H1 (cell line): ENCODE results near the gene ABCA1. TPM values are rescaled to one million over a fixed set of nuclear protein-coding genes. Genes with fewer than 3 reads are reported as not detected.
"Not testable (repeated sequence)": the region's sequence is repeated elsewhere in the genome, so short reads cannot be mapped to it uniquely, and the experiment has no call there.

ENCODE experiments used
- CTCF ChIA-PET: fragments of 300-600 bp; sonication (Branson Sonifier 250); formaldehyde crosslinking; loops from one replicate; lab custom pipeline; 2021; ENCODE audit not compliant: partially characterized antibody; lab: Charles Lee
- POLR2A ChIA-PET: fragments of 300-600 bp; sonication (Branson Sonifier 250); formaldehyde crosslinking; loops from one replicate; lab custom pipeline; 2021; ENCODE audit warnings: inconsistent platforms; ENCODE audit not compliant: partially characterized antibody; lab: Charles Lee
- DNase-seq, 2 experiments: peaks; one replicate each; pipeline versions ENCODE4 v3.0.0 to v3.0.0-alpha.2; 2010 to 2022; ENCODE audit warnings: low spot score in 2 of 2, low read depth in 1 of 2, mixed read lengths in 1 of 2
- FAIRE-seq: peaks from 2 replicates; lab custom pipeline; 2011; peaks lifted over from hg19 to GRCh38; lab: Jason Lieb, UNC
- H2AFZ ChIP-seq: 2 replicates; pipeline ENCODE4 v1.8.1; 2012; ENCODE audit warnings: low read length, inconsistent platforms
- H2AK5ac ChIP-seq: 2 replicates; pipeline ENCODE4 v1.6.1; 2013; ENCODE audit warnings: low read depth, low read length
- H2BK120ac ChIP-seq: replicated peaks from 2 replicates; pipeline ENCODE3; 2013; ENCODE audit warnings: low read depth, low read length, inconsistent platforms
- H2BK12ac ChIP-seq: 2 replicates; pipeline ENCODE4 v1.6.1; 2013; ENCODE audit warnings: low read depth, low read length
- H2BK15ac ChIP-seq: 2 replicates; pipeline ENCODE4 v1.6.1; 2013; ENCODE audit warnings: low read length
- H2BK20ac ChIP-seq: 2 replicates; pipeline ENCODE4 v1.6.1; 2013; ENCODE audit warnings: low read length
- H2BK5ac ChIP-seq: 2 replicates; pipeline ENCODE4 v1.6.1; 2013; ENCODE audit warnings: low read depth, low read length
- H3K14ac ChIP-seq: 2 replicates; pipeline ENCODE4 v1.6.1; 2013; ENCODE audit warnings: inconsistent platforms; ENCODE audit not compliant: insufficient read length
- H3K18ac ChIP-seq: 2 replicates; pipeline ENCODE4 v1.6.1; 2013; ENCODE audit warnings: low read length; ENCODE audit errors: extremely low read depth
- H3K23ac ChIP-seq: 2 replicates; pipeline ENCODE4 v1.6.1; 2013; ENCODE audit warnings: inconsistent platforms; ENCODE audit not compliant: insufficient read length
- H3K23me2 ChIP-seq: 2 replicates; pipeline ENCODE4 v1.6.1; 2013; ENCODE audit warnings: low read depth, low read length
- H3K27ac ChIP-seq: 2 replicates; pipeline ENCODE4 v1.6.1; 2011; ENCODE audit warnings: low read depth, low read length, inconsistent platforms
- H3K27me3 ChIP-seq, 4 experiments: replicated peaks in 1 of 4; 1 replicate in 1 of 4; 2 replicates in 3 of 4; pipeline versions ENCODE4 v1.6.1 to v1.8.1; 2011 to 2013; ENCODE audit warnings: low read length in 3 of 4, mild to moderate bottlenecking in 3 of 4, inconsistent platforms in 2 of 4, mixed read lengths in 2 of 4, moderate library complexity in 1 of 4; ENCODE audit not compliant: control insufficient read depth in 3 of 4, insufficient read depth in 3 of 4; ENCODE audit errors: extremely low read depth in 1 of 4
- H3K36me3 ChIP-seq, 4 experiments: 2 replicates each; pipeline versions ENCODE4 v1.6.1 to v1.8.1; 2011 to 2013; ENCODE audit warnings: mild to moderate bottlenecking in 4 of 4, low read length in 3 of 4, moderate library complexity in 2 of 4, control low read depth in 1 of 4, inconsistent platforms in 1 of 4; ENCODE audit not compliant: insufficient read depth in 4 of 4, control insufficient read depth in 2 of 4
- H3K4ac ChIP-seq: replicated peaks from 2 replicates; pipeline ENCODE3; 2013; ENCODE audit warnings: low read length, low read depth, mixed read lengths, inconsistent platforms; ENCODE audit not compliant: insufficient read length
- H3K4me1 ChIP-seq, 4 experiments: replicated peaks in 1 of 4; 1 replicate in 1 of 4; 2 replicates in 3 of 4; pipeline versions ENCODE4 v1.6.1 to v1.8.1; 2011 to 2013; ENCODE audit warnings: low read length in 3 of 4, inconsistent platforms in 2 of 4, mixed read lengths in 1 of 4; ENCODE audit not compliant: insufficient read depth in 4 of 4, control insufficient read depth in 3 of 4
- H3K4me2 ChIP-seq, 2 experiments: 2 replicates each; pipeline versions ENCODE4 v1.6.1 to v1.8.1; 2011 to 2013; ENCODE audit warnings: low read depth in 2 of 2, low read length in 2 of 2, control low read depth in 1 of 2, inconsistent platforms in 1 of 2, mild to moderate bottlenecking in 1 of 2; ENCODE audit not compliant: insufficient read depth in 1 of 2
- H3K4me3 ChIP-seq, 4 experiments: fragments of 200-600, 300-600 bp in 1 of 4; sonication (generic), shearing (Covaris generic), sonication (Bioruptor Twin) in 1 of 4; 2 replicates each; pipeline versions ENCODE4 v1.5.1 to v1.8.1; 2011 to 2016; ENCODE audit warnings: low read length in 4 of 4, low read depth in 3 of 4, control low read depth in 2 of 4, inconsistent platforms in 2 of 4, mild to moderate bottlenecking in 2 of 4, mixed read lengths in 1 of 4, moderate library complexity in 1 of 4; ENCODE audit not compliant: insufficient read depth in 2 of 4; ENCODE audit errors: extremely low read depth in 1 of 4
- H3K56ac ChIP-seq: replicated peaks from 2 replicates; pipeline ENCODE3; 2013; ENCODE audit warnings: low read depth, mild to moderate bottlenecking, mixed read lengths, low read length, inconsistent platforms; ENCODE audit not compliant: insufficient read length
- H3K79me1 ChIP-seq: 2 replicates; pipeline ENCODE4 v1.6.1; 2013; ENCODE audit warnings: low read depth, low read length, control low read depth
- H3K79me2 ChIP-seq, 2 experiments: 2 replicates each; pipeline versions ENCODE4 v1.6.1 to v1.8.1; 2012 to 2013; ENCODE audit warnings: low read length in 2 of 2, mild to moderate bottlenecking in 2 of 2, inconsistent platforms in 1 of 2; ENCODE audit not compliant: insufficient read depth in 2 of 2, control insufficient read depth in 1 of 2
- H3K9ac ChIP-seq, 4 experiments: replicated peaks in 1 of 4; 1 replicate in 1 of 4; 2 replicates in 3 of 4; pipeline versions ENCODE4 v1.6.1 to v1.8.1; 2011 to 2013; ENCODE audit warnings: low read depth in 3 of 4, low read length in 3 of 4, control low read depth in 2 of 4, mild to moderate bottlenecking in 2 of 4, moderate library complexity in 2 of 4, inconsistent platforms in 1 of 4; ENCODE audit errors: extremely low read depth in 1 of 4
- H3K9me3 ChIP-seq, 2 experiments: 2 replicates each; pipeline versions ENCODE4 v1.6.1 to v1.8.1; 2012 to 2013; ENCODE audit warnings: mild to moderate bottlenecking in 2 of 2, moderate library complexity in 2 of 2, control low read depth in 1 of 2, inconsistent platforms in 1 of 2, low read depth in 1 of 2, low read length in 1 of 2, mixed read lengths in 1 of 2; ENCODE audit not compliant: insufficient read depth in 2 of 2
- H4K20me1 ChIP-seq, 2 experiments: replicated peaks in 1 of 2; 2 replicates each; pipeline versions ENCODE3 to v1.8.1; 2011 to 2013; ENCODE audit warnings: inconsistent platforms in 2 of 2, low read length in 2 of 2, mild to moderate bottlenecking in 1 of 2; ENCODE audit not compliant: insufficient read depth in 2 of 2, control insufficient read depth in 1 of 2
- H4K5ac ChIP-seq: 2 replicates; pipeline ENCODE4 v1.6.1; 2013; ENCODE audit warnings: low read length, low read depth, mixed read lengths, inconsistent platforms; ENCODE audit not compliant: insufficient read length
- H4K8ac ChIP-seq: 2 replicates; pipeline ENCODE4 v1.8.0; 2013; ENCODE audit warnings: mild to moderate bottlenecking, moderate library complexity, low read length, inconsistent platforms; ENCODE audit not compliant: insufficient read depth; ENCODE audit errors: extremely low read depth
- H4K91ac ChIP-seq: replicated peaks from 2 replicates; pipeline ENCODE3; 2013; ENCODE audit warnings: low read length, mixed read lengths, inconsistent platforms; ENCODE audit not compliant: insufficient read length
- WGBS, 2 experiments: shearing (Covaris generic) in 1 of 2; methylation state at CpG; one replicate each; pipeline versions ENCODE4 v1.1.6 to v1.1.7; 2013 to 2015; ENCODE audit warnings: low lambda C conversion rate in 2 of 2, mixed read lengths in 2 of 2, inconsistent platforms in 1 of 2, low coverage in 1 of 2, missing lambda C conversion rate in 1 of 2; ENCODE audit not compliant: insufficient replicate concordance in 2 of 2, insufficient coverage in 1 of 2, insufficient read length in 1 of 2; ENCODE audit errors: extremely low coverage in 1 of 2, missing lambda C conversion rate in 1 of 2; 5-methylcytosine and 5-hydroxymethylcytosine counted together
- polyA plus RNA-seq, 7 experiments: library from polyadenylated mRNA; depleted of rRNA in 3 of 7; stranded (reverse) in 5 of 7; unstranded in 2 of 7; fragments of >200 nt in 5 of 7; fragments of 200-250 nt in 2 of 7; gene quantifications; 1 replicate in 5 of 7; 2 replicates in 1 of 7; 4 replicates in 1 of 7; pipeline versions ENCODE4 v1.2.1 to v1.2.3, GENCODE V29; 2011 to 2013; ENCODE audit warnings: missing spikeins in 2 of 7, mixed read lengths in 2 of 7
- total RNA-seq: library from RNA; stranded (reverse); fragmentation: NEBNext Ultra II Directional; extraction: Animal tissue kit (Norgen Biotek cat#: 25700); gene quantifications from 2 replicates; pipeline ENCODE4 v1.2.1, GENCODE V29; 2021

ABCA1 gene
- total and polyA plus RNA-seq, 2 of the 8 experiments (the other 6 are each of a cell fraction or from before 2014, with no cell fraction given), result 6.9 to 7.8 TPM

GRCh38 chr9:104975966-104976595, 48.1 kb upstream of the ABCA1 start:
- DNase-seq, H3K4me3 ChIP-seq, H3K79me2 ChIP-seq, POLR2A ChIA-PET, H3K14ac ChIP-seq, H3K9ac ChIP-seq, H2BK5ac ChIP-seq, H3K27ac ChIP-seq, H2AFZ ChIP-seq, H2AK5ac ChIP-seq, H4K5ac ChIP-seq, H2BK20ac ChIP-seq, H4K20me1 ChIP-seq, H3K23ac ChIP-seq, H3K9me3 ChIP-seq, H3K4me1 ChIP-seq, H4K8ac ChIP-seq, H3K4ac ChIP-seq, H3K79me1 ChIP-seq, H2BK12ac ChIP-seq, H2BK15ac ChIP-seq, H2BK120ac ChIP-seq, H4K91ac ChIP-seq, FAIRE-seq, H3K56ac ChIP-seq, H3K18ac ChIP-seq, H3K27me3 ChIP-seq, H3K23me2 ChIP-seq, H3K4me2 ChIP-seq, H3K36me3 ChIP-seq: not testable (repeated sequence)
- CTCF ChIA-PET, result interaction anchor here (0.6 kb wide), 1 partner anchor 44 kb away, joined by 3 read pairs; no protein-coding TSS in a partner anchor
- 91% methylated on average over 7 of the region's 9 CpGs; no CpG with 5 or more reads in 1 of the 2 experiments for WGBS, 2 experiments
